ENCODE data around the gene DDX24.
A peak's percentile ranks its signal among the peaks of the same experiment; 100 is the strongest.
"Not testable (repeated sequence)": the region's sequence is repeated elsewhere in the genome, so short reads cannot be mapped to it uniquely, and the experiment has no call there.

The DDX24 gene

DNA sequence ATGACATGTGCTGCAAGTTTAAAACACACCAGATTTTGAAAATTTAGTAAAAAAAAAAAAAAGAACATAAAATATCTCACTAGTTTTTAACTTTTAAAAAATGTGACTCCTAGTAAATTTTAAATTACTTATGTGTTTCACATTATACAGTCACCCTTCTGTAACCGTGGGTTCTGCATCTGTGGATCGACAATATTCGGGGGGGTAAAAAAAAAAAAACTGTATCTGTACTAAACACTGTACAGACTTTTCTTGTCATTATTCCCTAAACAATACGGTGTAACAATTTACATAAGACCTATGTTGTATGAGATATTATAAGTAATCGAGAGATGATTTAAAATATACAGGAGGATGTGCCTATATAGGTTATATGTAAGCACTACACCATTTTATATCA is 3.2 kb downstream of the DDX24 start:
- no peaks in the 10 kb centered on the region for H3K27me3 Mint-ChIP-seq
- peaks cover 66% of the 10 kb centered on the region for H3K4me1 Mint-ChIP-seq (ENCODE audit: low read depth)
- no peak overlapping the region for H3K27ac Mint-ChIP-seq
- peaks cover 13% of the 10 kb centered on the region for H3K9me3 Mint-ChIP-seq (ENCODE audit: low read depth)
- peak overlapping the region; percentile 100 for H3K4me3 Mint-ChIP-seq
- peaks cover 36% of the 10 kb centered on the region for H3K36me3 Mint-ChIP-seq

DNA sequence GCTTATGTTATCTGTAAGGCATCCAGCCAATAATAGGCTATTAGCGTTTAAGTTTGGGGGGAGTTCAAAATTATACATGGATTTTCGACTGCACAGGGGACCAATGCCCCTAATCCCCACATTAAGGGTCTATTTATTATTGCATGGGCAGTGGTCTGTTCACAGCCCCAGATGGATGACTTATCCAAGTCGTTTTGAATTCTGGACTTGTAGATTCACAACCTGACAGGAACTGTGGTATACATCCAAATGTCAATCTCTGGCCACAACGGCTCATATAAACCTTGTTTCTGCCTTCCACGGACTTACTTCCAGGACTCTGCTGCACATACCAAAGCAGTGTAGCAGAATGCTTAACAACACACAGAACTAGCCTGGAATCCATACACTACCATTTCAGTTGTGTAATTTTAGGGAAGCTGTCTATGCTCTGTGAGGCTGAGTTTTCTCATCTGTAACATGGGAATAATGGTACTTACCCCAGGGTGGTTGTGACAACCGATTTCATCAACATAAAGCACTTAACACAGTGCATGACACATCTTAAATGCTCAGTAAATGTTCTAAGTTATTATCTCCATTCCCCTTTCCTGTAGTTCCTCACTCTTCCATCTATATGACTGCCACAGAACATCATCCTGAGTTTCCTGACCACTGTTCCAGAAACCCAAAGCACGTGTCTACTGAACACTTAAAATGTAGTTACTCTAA is 3.7 kb downstream of the DDX24 start:
- Mint-ChIP-seq H3K4me3 (peak overlapping the region; percentile 100), H3K9me3 (ENCODE audit: low read depth) (peaks cover 13% of the 10 kb centered on the region), H3K27me3 (no peaks in the 10 kb centered on the region), H3K27ac (no peak overlapping the region), H3K4me1 (ENCODE audit: low read depth) (peaks cover 65% of the 10 kb centered on the region), H3K36me3 (peaks cover 37% of the 10 kb centered on the region)

DNA sequence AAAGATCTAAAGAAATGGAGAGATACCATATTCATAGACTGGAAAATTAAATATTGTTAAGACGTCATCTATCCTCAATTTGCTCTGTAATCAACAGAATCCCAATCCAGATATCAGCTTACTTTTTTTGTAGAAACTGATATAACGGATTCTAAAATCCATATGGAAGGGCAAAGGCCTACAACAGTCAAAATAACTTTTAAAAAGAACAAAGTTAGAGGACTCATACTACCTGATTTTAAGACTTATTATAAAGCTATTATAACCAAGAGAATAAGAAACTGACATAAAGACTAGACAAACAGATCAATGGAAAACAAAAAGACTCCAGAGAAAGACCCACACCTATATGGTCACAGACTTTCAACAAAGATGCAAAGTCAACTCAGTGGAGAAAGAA is 6.0 kb downstream of the DDX24 start:
- H3K4me3 Mint-ChIP-seq: peak overlapping the region; percentile 100
- no peak overlapping the region for H3K27ac Mint-ChIP-seq
- peaks cover 52% of the 10 kb centered on the region for H3K36me3 Mint-ChIP-seq
- peaks cover 13% of the 10 kb centered on the region for H3K9me3 Mint-ChIP-seq (ENCODE audit: low read depth)
- no peaks in the 10 kb centered on the region for H3K27me3 Mint-ChIP-seq
- peaks cover 70% of the 10 kb centered on the region for H3K4me1 Mint-ChIP-seq (ENCODE audit: low read depth)

DNA sequence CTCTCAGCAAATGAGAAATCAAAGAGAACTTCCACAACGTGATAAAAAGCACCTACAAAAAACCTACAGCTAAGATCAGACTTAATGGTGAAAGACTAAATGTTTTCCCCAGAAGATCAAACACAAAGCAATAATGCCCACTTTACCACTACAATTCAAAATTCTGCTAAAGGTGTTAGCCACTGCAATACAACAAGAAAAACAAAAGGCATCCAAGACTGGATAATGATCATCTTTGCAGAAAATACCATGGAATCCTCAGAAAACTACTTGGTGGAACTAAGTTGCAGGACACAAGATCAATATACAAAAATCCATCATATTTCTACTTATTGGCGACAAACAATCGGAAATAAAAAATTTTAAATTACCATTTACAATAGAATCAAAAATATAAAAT is 6.5 kb downstream of the DDX24 start:
- Mint-ChIP-seq H3K36me3 (peaks cover 51% of the 10 kb centered on the region), H3K4me3 (peak overlapping the region; percentile 75), H3K4me1 (ENCODE audit: low read depth) (peaks cover 71% of the 10 kb centered on the region), H3K27ac (no peak overlapping the region), H3K27me3 (no peaks in the 10 kb centered on the region), H3K9me3 (ENCODE audit: low read depth) (peaks cover 13% of the 10 kb centered on the region)

DNA sequence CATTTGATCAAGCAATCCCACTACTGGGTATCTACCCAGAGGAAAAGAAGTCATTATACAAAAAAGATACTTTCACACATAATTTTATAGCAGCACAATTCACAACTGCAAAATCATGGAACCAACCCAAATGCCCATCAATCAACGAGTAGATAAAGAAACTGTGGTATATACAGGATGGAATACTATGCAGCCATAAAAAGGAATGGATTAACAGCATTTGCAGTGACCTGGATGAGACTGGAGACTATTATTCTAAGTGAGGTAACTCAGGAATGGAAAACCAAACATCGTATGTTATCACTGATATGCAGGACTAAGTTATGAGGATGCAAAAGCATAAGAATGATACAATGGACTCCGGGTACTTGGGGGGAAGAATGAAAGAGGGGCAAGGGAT is 8.9 kb downstream of the DDX24 start:
- Mint-ChIP-seq H3K27ac (peak overlapping the region; percentile 54), H3K4me1 (ENCODE audit: low read depth) (peaks cover 75% of the 10 kb centered on the region), H3K9me3 (ENCODE audit: low read depth) (peaks cover 22% of the 10 kb centered on the region), H3K36me3 (peaks cover 52% of the 10 kb centered on the region)
- H3K4me3 Mint-ChIP-seq, H3K27me3 Mint-ChIP-seq: not testable (repeated sequence)

DNA sequence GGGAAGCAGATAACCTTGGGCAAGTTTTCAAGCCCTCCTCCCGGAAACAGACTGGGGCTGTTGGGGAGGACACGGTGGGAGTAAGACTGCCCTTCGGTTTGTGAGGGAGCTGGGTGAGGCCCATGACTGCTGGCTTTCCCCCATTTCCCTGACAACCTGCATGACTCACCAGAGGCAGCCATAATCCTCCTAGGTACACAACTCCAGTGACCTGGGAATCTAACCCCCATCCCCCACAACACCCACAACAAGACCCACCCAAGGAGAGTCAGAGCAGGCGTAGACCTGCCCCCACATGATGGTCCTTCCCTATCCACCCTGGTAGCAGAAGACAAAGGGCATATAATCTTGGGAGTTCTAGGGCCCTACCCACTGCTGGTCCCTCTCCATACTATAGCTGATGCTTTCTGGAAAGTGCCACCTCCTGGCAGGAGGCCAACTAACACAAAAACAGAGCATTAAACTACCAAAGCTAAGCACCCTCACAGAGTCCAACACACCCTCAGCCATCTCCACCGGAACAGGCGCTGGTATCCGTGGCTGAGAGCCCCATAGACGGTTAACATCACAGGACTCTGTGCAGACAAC is 14.8 kb downstream of the DDX24 start:
- Mint-ChIP-seq H3K27me3 (no peaks in the 10 kb centered on the region), H3K4me3 (no peak overlapping the region), H3K9me3 (ENCODE audit: low read depth) (peaks cover 9% of the 10 kb centered on the region), H3K4me1 (ENCODE audit: low read depth) (peaks cover 87% of the 10 kb centered on the region), H3K27ac (peak overlapping the region; percentile 48), H3K36me3 (peaks cover 28% of the 10 kb centered on the region)

DNA sequence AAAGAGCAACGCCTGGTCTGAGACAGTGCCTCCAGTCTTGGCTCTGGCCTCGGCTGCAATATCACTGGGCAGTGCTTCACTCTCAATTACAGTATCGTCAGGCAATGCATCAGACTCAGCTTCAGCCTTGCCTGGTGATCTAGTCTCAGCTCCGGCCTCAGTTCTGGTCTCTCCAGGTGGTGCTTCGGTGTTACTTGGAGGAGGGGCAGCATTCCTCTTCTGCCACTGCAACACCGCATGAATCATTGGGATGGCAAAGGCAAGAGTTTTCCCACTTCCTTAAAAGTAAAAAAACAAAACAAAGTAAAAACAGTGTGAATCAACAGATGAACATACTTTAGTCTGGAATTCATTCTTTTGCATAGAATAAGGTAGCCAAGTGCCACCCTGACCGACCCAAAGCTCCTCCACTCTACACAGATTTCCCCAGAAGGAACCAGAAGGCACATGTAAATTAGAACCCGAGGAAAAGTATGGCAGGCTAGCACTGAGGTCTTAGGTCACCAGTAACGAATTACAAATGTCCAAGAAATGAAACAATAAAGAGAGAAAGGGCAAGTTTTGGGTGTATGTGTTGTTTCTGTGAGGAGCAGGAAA is 18.6 kb downstream of the DDX24 start:
- Mint-ChIP-seq H3K27me3 (no peaks in the 10 kb centered on the region), H3K36me3 (peaks cover 8% of the 10 kb centered on the region), H3K4me3 (no peak overlapping the region), H3K9me3 (ENCODE audit: low read depth) (no peaks in the 10 kb centered on the region), H3K27ac (peak overlapping the region; percentile 52), H3K4me1 (ENCODE audit: low read depth) (peaks cover 83% of the 10 kb centered on the region)

DNA sequence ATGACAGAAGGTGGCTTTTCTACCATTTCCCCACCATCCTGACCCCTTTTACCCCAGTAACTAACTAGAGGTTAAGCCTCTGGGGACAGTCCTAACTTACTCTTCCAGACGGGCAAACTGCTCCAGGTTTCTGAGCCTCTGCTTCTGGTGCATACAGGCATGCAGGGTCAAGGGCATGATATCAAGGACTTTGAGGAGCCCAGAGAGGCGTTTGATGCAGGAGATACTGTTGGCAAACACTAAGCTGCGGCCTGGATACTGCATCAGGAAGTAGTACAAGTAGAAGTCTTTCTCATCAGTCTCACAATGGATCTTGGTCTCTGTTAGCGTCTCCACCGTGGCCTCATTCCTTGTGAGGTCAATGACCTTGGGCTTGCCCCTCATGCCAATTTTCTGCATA is 21.0 kb downstream of the DDX24 start:
- H3K4me1 Mint-ChIP-seq (ENCODE audit: low read depth): peaks cover 77% of the 10 kb centered on the region
- no peaks in the 10 kb centered on the region for H3K27me3 Mint-ChIP-seq
- no peak overlapping the region for H3K4me3 Mint-ChIP-seq
- H3K9me3 Mint-ChIP-seq (ENCODE audit: low read depth): no peaks in the 10 kb centered on the region
- H3K36me3 Mint-ChIP-seq: peaks cover 19% of the 10 kb centered on the region
- peak overlapping the region; percentile 64 for H3K27ac Mint-ChIP-seq

DNA sequence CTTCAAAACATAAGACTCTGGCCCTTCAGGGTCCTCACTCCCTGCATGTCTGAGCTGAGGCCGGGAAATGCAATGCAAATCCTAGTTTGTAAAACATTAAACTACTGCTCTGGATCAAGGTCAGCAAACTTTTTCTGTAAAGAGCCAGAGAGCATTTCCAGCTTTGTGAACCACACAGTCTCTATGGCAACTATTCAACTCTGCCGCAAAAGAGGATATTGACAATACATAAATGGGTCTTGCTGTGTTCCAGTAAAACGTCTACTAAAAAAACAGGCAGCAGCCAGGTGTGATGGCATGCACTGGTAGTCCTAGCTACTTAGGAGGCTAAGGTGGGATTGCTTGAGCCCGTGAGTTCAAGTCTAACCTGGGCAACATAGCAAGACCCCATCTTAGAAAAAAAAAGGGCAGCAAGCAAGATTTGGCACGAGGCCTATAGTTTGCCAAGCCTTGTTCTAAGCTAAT is 22.3 kb downstream of the DDX24 start:
- Mint-ChIP-seq H3K4me3 (no peak overlapping the region), H3K4me1 (ENCODE audit: low read depth) (peaks cover 70% of the 10 kb centered on the region), H3K36me3 (peaks cover 19% of the 10 kb centered on the region), H3K27me3 (no peaks in the 10 kb centered on the region), H3K9me3 (ENCODE audit: low read depth) (no peaks in the 10 kb centered on the region), H3K27ac (peak overlapping the region; percentile 25)

DNA sequence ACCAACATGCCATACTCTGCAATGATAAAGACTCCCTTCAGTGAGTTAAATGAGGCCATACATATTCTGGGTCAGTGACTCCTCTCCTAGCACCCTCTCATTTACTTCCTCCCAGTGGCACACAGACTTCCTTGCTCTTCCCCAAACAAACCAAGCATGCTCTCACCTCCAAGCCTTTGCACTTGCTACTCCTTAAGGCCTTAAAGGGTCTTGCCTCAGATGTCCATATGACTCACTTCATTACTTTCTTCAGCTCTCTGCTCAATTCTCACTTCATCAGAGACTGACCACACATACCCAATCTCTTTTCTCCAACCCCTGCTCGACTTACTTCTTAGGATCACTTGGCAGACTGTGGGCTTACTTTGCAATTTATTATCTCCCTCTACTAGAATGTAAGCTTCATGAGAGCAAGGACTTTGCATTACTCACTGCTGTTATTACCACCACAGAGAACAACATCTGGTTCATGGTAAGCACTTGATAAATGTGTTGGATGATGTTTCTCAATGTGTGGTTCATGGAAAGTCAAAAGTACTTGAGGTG is 22.8 kb downstream of the DDX24 start:
- peaks cover 69% of the 10 kb centered on the region for H3K4me1 Mint-ChIP-seq (ENCODE audit: low read depth)
- H3K27ac Mint-ChIP-seq: peak overlapping the region; percentile 25
- H3K36me3 Mint-ChIP-seq: peaks cover 19% of the 10 kb centered on the region
- H3K9me3 Mint-ChIP-seq (ENCODE audit: low read depth): no peaks in the 10 kb centered on the region
- H3K27me3 Mint-ChIP-seq: no peaks in the 10 kb centered on the region
- peak overlapping the region; percentile 3 for H3K4me3 Mint-ChIP-seq

DNA sequence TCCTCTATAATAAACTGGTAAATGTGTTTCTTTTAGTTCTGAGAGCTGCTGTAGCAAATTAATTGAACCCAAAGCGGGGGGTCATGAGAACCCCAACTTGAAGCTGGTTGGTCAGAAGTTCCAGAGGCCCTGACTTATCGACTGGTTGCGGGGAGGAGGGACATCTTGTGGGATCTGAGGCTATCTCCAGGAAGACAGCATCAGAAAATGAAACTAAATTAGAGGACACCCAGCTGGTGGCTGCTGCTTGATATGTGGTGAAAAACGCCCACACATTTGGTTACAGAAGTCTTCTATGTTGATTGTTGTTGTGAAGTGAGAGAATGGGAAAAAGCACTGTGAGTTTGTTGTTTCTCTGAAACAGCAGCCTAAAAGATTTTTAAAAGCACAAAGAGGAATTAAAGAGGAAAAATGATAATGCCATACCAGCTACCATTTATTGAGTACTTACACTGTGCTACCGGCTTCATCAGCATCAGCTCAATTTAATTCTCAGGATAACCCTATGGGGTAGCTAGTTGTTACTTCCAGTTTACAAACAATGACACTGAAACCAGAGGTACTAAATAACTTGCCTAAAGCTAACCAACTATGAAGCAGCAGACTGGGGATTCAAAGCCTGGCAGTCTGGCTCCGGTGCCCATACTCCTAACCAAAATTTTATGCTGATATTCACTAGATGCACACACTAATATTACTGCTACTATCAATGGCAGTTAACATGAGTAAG is 24.3 kb downstream of the DDX24 start:
- Mint-ChIP-seq H3K4me1 (ENCODE audit: low read depth) (peaks cover 56% of the 10 kb centered on the region), H3K4me3 (peak overlapping the region; percentile 0), H3K36me3 (peaks cover 19% of the 10 kb centered on the region), H3K9me3 (ENCODE audit: low read depth) (no peaks in the 10 kb centered on the region), H3K27me3 (no peaks in the 10 kb centered on the region), H3K27ac (peak overlapping the region; percentile 70)

DNA sequence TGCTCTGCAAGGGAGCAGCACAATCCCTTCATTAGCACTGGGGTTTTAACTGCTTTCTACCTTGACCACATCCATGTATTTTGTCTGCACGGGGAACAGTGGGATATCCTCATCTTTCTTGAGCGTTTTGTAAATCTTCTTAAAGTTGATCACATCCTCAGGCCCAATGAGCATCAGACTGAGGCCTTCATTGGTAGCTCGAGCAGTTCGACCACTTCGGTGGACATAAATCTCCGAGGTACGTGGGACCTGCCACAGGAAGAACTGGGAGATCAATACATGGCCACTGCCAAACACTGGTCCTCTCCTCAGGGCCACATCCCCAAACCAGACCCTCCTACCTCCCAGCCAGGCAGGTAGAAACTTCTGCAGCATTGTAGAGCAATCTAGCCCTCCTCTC is 26.1 kb downstream of the DDX24 start:
- H3K27me3 Mint-ChIP-seq: no peaks in the 10 kb centered on the region
- peaks cover 47% of the 10 kb centered on the region for H3K4me1 Mint-ChIP-seq (ENCODE audit: low read depth)
- H3K27ac Mint-ChIP-seq: peak overlapping the region; percentile 75
- no peak overlapping the region for H3K4me3 Mint-ChIP-seq
- peaks cover 19% of the 10 kb centered on the region for H3K36me3 Mint-ChIP-seq
- no peaks in the 10 kb centered on the region for H3K9me3 Mint-ChIP-seq (ENCODE audit: low read depth)

DNA sequence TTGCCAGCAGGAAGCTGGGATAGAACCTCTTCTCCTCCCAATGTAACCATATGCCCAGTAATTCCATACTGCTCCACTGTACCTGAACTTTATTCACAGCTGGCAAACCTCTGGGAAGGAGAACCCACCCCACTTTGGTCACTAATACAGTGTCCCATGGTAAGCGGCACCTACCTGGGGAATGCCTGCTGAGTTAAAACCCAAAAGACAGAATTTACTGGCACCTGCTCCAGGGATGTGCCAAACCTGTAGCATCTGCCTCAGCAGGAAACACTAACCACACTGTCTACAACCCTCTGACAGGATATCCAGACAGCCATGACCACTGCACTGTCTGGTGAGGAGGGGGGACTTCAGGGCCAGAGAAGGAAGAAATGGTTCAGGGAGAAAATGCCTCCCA is 26.6 kb downstream of the DDX24 start:
- Mint-ChIP-seq H3K4me3 (no peak overlapping the region), H3K9me3 (ENCODE audit: low read depth) (no peaks in the 10 kb centered on the region), H3K27me3 (no peaks in the 10 kb centered on the region), H3K4me1 (ENCODE audit: low read depth) (peaks cover 41% of the 10 kb centered on the region), H3K36me3 (peaks cover 19% of the 10 kb centered on the region), H3K27ac (peak overlapping the region; percentile 75)

DNA sequence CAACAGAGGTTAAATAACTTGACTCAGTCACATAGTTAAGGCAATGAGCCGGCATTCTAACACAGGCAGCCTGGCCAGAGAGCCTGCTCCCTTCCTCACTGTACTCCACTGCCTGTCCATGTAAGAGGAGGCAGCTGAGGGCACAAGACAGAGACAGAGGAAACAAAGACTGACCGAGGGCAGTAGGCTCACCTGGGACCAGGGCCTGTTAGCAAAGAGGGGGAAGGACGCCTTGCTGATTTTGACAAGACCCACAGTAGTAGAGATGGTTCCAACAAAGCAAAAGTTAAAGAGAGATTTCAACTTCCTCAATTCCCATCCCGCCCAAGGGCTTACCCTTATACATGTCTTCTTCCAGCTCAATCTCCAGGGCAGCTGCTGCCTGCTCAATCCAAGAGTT is 28.3 kb downstream of the DDX24 start:
- peak overlapping the region; percentile 28 for H3K27ac Mint-ChIP-seq
- H3K36me3 Mint-ChIP-seq: peaks cover 11% of the 10 kb centered on the region
- H3K4me3 Mint-ChIP-seq: no peak overlapping the region
- peaks cover 24% of the 10 kb centered on the region for H3K4me1 Mint-ChIP-seq (ENCODE audit: low read depth)
- no peaks in the 10 kb centered on the region for H3K9me3 Mint-ChIP-seq (ENCODE audit: low read depth)
- no peaks in the 10 kb centered on the region for H3K27me3 Mint-ChIP-seq

DNA sequence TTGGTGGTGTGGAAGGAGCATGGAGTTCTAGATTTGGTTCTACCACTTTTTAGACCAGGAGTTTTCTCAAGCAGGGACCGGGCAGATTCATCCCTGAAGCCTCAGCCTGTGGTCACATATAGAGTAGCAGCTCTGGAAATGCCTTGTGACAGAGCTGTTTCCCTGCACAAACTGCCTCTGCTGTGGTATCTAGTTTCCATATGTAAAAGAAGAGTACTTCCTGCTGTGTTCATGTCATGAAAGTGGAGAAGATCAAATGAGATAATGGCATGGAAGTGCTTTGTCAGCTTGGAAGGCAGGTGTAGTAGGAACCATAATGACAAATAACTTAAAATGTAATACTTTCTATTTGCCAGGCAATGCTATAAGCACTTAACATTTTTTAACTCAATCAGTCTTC is 28.8 kb downstream of the DDX24 start:
- H3K27ac Mint-ChIP-seq: peak overlapping the region; percentile 2
- H3K27me3 Mint-ChIP-seq: no peaks in the 10 kb centered on the region
- peaks cover 19% of the 10 kb centered on the region for H3K4me1 Mint-ChIP-seq (ENCODE audit: low read depth)
- H3K36me3 Mint-ChIP-seq: peaks cover 8% of the 10 kb centered on the region
- no peaks in the 10 kb centered on the region for H3K9me3 Mint-ChIP-seq (ENCODE audit: low read depth)
- H3K4me3 Mint-ChIP-seq: no peak overlapping the region

Measured in activated naive CD8-positive, alpha-beta T cell (primary cell).